HG02642 (cell line): ENCODE measurements around the gene SIGLEC1.

Experiments used
- ATAC-seq: cut with Tn5 transposase; IDR thresholded peaks from one replicate; pipeline ENCODE4 v1.9.1; 2021; ENCODE audit warnings: mild to moderate bottlenecking; ENCODE audit not compliant: unreplicated experiment, poor library complexity

Gene SIGLEC1

DNA sequence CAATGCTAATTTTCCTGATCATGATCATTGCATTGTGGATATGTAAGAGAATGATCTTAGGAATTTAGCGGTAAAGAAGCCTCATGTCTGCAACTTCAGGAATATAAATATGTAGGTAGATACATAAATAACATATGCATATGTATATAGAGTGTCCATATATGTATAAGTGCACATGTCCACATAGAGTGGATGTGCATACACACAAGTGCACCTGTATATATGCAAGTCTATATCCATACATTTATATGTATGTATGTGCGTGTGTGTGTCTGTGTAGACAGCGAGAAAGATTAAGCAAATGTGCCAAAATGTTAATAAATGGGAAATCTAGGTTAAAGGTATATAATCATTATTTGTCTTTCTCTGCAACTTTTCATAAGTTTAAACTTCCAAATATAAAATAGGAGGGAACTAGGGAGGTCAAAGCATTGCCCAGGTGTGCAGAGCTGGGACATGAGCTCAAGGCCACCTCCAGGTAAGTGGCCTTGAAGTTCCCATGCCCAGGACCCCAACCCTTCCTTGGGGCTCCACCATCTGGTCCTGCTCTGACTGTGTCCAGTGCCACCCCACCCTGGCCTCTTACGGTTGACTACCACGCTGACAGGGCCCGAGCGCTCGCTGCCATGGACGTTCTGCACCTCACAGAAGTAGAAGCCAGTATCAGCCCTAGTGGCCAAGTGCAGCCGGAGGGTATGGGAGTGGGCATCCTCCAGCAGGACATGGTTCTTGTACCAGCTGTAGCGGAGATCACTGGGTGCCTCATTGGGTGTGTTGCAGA lies 9.6 kb downstream of the SIGLEC1 start:
- no peak for ATAC-seq

DNA sequence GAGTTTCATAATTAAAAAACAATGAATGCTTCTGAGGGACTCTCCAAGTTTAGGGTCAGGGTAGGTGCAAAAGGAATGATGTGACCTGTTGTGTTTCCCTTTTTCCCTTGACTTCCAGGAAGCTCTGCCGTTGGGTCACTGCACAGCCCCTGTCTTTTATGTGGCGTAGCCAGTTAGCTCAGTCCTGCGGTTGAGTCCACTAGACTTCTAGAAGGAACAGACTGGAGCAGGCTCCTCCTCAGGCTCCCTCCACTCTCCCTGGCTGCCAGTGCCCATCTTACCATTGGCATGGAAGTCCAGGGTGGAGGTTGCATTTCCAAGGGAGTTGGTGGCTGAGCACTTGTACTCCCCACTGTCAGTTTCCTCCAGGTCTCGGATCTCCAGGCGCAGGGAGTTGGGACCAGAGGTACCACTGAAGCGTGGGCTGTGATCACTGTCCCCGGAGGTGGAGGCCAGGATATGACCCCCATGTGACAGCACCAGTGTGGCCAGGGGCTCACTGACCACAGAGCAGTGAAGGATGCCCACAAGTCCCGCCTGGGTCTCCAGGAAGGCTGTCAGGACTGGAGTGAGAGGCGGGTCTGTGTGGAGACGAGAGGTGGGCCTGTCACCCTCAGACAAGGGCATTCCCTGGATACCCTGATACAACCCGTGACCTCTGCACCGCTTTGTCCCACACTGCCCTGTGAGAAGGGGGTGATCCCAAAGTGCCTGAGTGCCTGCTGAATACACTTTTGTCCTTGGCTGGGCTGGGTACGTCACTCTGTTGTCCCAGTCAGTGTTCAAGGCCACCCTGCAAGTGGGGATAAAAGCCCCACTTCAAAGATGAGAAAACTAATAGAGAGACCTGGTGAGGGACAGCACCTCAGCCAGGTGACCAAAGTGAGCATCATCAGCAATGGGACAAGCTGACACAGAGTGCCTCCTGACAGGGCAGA lies 11.1 kb downstream of the SIGLEC1 start:
- no peak for ATAC-seq

DNA sequence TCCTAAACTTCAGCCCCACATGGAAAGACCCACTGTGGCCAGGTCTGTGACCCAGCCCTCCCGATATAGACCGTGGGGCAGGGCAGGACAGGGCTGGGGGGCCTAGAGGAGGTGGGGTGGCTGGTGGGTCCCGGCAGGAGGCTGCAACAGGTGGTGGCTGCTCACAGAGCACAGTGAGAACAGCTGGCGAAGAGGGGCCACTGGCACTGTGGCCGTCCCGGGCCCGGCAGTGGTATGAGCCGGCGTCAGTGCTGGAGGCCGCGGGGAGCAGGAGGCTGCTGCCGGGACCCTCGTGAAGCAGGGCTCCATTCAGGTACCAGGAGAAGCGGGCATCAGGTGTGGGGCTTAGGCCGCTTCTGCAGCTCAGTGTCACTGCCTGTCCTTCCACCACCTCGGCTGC lies 13.4 kb downstream of the SIGLEC1 start:
- no peak for ATAC-seq

DNA sequence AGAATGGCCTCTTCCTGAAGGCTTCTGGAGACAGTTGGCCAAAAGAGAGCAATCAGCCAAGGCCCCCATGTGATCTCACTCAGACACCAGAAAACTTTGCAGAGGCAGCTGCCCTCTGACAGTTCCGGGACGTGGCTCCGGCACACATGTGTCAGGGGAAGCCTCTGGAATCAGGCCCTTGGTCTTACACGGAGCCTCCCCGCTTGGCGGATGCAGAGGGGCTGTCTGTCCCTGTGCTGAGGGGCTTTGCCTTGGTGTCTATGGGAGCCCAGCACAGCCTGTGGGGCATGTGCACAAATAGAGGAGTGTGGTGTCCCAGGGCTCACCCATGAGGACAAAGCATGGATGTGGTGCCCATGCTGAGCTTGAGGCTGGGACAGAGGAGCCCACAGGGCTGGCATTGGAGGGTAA lies 13.8 kb downstream of the SIGLEC1 start:
- ATAC-seq: no peak

DNA sequence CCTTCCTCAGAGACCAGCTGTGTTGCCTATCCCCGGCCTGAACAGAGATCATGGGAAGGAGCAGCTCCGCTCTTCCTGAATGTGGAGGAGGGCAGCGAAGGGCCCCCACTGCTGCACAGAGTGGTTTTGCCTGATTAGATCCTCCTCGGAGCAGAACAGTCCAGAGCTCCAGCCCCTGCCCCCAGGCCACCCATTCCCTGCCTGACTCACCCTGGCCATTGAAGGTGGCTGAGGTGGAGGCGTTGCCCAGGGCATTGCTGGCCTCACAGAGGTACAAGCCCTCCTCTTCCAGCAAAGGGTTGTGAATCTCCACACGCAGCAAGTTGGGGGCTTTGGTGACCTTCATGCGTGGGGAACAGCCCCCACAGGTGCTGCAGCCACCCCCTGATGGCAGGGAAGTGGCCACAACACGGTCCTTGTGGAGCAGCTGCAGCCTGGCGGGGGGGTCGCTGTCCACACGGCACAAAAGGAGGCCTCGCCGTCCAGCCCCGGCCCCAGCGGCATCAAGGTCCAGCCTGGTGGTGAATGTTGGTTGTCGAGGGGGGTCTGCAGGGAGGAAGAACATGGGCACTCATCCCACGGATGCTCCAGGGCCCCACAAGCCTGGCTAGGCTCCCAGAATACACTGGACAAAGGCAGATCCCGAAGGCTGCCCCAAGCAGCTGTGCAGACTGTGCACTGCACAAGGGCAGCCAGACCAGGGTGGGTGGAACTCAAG lies 14.7 kb downstream of the SIGLEC1 start:
- no peak for ATAC-seq

DNA sequence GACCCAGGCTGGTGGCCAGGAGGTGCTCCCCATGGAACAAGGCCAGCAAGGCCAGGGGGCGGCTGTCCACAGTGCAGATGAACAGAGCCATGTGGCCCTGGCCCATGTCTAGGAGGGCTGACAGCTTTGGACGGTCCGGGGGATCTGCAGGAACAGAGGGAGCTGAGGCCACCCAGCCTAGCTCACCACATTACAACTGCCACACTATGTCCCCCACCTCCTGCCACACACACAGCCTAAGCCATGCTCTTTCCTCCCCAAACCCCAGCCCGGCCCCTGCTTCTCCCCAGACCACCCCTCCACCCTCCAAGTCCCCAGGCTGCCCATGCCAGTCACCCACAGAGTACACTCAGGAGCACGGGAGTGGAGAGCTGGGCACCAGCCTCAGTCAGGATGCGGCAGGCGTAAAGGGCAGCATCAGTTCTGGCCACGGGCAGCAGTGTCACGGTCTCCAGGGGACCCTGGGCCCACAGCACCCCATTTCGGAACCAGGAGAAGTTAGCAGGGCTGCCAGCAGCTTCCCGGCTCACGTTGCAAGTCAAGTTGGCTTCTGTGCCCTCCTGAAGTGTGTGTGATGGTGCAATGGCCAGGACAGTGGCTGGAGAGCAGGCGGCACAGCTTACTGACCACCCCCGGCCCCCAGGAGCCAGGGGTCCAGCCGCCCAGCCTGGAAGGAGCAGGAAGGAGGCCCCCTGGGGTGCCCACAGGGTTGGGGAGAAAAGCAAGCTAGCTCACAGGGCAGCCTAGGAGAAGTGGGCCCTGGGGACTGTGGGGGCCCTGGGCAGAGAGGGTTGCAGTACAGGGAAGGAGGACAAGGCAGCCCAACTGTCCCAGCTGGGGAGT lies 15.4 kb downstream of the SIGLEC1 start:
- ATAC-seq: no peak

DNA sequence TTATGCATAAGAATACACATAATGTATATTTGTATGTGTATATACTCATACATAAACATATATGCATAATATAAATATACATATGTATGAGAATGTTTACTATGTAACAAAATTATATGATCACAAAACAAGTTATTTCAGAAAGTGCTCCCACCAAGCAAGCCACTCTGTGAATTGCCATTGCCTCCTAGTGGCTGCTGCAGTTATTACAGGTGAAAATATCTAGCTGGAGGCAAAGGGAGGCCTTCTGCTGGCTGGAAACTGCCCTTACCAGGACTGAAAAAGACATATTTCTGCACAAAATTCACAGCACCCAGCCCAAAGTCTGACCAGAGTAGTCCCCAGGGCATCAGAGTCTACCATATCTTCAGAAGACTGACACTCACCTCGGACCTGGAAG lies 16.2 kb downstream of the SIGLEC1 start:
- ATAC-seq: no peak

DNA sequence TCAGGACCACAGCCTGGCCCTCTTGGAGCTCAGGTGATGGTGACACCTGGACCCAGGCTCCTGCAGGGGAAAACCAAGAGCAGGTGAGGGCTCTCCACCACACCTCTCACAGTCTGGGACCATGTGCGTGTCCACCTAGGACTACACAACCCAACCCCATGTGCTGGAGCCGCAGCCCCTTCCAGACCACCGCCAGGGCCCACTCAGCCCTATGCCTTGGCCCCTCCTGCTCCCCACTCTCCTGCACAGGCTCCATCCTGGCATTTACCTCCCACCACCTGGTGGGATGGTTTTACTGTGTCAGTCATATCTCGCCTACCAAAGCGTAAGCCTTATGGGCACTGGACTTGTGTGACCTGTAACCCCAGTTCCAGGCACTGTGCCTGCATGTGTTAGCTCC lies 17.5 kb downstream of the SIGLEC1 start:
- no peak for ATAC-seq

DNA sequence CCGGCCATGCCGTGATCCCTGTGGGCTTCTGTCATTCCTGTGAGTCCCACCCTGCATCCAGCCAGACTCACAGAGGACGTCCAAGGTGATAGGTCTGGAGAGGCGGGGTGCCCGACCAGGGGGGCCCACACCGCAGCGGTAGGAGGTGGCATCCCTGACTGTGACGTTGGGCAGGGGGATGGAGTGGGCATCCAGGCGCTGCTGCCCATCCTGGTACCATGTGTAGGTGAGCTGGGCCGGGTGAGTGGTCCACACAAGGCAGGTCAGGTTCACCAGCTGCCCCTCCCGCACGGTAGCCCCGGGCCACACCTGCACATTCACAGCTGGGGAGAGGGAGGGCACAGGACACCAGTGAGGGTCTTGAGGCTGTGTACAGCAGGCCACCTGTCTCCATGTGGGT lies 19.0 kb downstream of the SIGLEC1 start:
- no peak for ATAC-seq

DNA sequence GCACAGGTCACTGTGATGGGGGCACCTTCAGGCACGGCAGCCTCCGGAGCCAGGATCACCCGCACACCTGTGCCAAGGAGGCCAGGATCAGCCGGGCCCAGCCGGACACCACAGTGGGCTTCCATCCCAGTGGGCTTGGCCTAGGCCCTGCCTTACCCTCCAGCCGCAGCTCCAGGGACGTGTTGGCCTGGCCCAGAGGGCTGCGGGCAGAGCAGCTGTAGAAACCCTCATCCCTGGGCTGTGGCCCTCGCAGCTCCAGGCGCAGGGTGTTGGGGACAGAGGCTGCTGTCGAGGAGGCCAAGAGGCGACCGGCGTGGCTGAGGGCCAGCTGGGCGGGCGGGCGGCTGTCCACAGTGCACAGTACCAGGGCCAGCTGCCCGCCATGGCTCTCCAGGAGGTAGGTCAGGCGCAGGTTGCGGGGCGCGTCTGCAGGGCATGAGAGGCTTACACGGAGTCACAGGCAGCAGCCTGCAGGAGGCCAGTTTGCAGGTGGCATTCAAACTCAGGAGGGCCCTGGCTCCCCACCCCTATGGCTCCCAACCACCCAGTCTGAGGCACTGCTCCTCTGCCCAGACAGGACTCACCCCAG lies 19.6 kb downstream of the SIGLEC1 start:
- ATAC-seq: no peak

DNA sequence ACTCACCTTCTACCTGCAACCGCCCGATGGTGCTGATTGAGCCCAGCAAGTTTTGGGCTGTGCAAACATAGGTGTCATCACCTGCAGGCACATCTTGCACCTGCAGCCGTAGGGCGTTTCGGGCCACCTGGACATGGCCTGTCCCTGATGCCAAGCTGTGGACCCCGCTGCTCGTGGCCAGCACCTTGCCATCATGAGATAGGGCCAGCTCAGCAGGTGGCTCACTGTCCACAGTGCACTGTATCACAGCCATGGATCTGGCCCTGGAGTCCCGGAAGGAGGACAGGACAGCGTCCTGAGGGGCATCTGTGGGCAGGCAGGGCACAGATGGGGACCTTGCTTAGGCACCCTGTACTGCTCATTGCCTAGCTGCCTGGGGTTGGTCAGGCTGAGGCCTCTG lies 20.5 kb downstream of the SIGLEC1 start:
- ATAC-seq: no peak

DNA sequence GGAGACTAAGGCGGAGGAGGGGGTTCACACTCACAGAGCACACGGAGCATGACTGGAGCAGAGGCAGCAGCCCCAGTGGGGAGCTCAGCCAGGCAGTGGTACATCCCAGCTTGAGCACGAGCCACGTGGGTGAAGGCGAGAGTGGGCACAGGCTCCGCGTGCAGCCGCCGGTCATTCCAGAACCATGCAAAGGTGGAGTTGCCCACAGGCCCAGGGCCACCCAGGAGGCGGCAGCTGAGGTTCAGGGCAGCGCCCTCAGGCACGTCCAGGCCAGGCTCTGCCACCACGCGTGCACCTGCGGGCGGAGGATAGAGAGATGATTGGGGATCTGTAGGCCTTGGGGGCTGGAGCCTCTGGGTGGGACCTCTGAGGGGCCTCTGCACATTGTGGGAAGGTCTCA lies 21.1 kb downstream of the SIGLEC1 start:
- ATAC-seq: no peak

DNA sequence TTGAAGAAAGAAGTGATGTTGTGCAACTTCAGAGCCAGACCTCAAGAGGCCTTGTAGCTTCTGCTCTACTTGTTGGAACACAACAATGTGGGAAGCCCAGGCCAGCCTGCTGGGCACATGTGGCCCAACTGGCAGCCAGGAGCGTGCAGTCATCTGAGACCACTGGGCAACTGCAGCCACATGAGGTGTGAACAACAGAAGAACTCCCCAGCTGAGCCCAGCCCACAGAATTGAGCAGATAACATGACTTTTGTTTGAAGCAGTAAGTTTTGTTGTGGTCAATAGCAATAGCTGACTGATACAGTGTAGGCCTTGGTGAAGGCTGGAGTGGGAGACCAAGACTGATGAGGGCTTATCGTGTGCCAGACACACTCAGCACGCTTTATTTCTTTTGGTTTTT lies 22.0 kb downstream of the SIGLEC1 start:
- ATAC-seq: no peak

DNA sequence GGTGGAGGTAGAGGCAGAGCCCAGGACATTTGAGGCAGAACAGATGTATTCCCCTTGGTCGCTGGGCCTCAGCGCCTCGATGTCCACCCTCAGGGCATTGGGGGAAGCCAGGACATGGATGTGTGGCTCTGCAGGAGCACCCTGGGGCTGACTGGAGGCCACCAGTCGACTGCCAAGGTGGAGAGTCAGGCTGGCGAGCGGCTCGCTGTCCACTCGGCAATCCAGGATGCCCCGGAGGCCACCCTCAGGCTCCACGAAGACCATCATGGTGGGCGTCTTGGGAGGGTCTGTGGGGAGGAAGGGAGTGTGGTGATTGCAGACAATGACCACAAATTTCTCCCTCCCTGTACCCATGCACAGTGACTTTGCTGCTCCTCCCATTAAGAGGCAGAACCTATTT lies 22.4 kb downstream of the SIGLEC1 start:
- no peak for ATAC-seq

DNA sequence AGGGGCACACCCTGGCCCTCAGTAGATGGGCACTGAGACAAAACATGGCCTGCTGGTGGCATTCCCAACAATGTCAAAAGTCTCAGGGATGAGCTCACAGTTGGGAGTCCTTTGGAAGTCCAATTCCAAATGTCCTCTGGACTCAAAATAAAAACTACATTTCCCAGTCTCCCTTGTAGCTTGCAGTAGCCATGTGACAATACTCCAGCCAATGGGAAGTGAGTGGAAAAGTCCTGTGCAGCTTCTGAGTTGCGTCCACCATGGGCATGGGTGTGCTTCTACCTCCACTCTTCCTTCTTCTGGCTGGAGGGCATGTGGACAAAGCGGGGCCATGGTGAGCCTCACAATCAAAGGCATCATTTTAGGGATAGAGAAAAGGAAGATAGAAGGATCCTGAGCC lies 24.7 kb downstream of the SIGLEC1 start:
- no peak for ATAC-seq

DNA sequence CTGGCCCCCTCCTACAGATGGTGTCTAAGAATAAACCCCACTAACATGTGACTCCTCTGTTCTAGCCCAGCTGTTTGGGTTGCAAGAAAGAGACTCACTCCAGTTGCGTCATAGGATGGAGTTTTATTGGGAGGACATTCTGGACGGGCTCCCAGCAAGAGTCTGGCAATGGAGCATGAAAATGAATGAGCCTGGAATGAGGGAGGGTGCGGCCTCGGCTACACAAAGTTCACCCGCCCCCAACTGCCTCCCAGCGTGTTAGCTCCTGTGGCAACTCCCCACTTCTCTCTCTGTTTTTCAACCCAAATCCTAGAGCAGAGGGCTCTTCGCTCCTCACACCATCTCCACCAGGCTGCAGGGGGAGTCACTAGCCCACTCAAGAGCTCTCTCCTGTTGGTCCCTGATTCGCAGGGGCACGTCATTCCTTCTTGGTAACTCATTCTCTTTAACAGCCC lies 25.5 kb downstream of the SIGLEC1 start:
- no peak for ATAC-seq

DNA sequence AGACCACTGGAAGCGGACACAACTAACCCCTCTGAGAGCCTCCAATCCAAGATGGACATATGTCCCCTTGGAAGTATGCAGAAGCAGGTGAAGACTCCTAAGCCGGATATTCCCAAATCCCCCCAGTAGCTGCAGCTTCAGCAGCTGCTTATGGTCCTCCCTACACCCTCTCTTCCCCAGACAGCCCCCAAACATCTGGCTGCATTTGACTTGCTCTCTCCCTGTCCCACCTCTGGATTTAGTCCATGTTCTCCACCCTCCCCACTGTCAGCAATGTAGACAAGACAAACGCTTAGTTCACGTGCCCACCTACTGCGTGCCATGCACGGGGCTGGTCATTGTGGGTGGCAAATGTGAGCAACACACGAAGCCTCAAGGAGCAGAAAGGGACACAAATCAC lies 26.0 kb downstream of the SIGLEC1 start:
- no peak for ATAC-seq

DNA sequence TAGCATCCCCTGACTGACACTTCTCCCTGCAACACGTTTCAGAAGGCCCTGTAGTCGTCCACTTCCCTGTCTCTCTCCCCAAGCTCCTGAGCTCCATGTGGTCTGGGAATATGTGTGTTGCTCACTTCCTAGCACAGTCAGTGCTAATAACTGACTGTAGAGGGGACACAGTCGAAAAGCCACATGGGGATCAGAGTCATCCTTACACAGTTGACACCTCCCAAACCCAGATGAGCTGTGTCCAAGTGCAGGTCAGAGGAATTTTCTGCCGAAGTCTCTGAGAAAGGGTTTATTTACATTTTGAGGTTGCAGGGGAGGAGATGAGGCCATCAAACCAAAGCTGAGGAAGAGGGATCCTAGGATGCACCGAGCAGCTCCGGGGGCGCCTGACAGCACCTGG lies 27.1 kb downstream of the SIGLEC1 start:
- no peak for ATAC-seq

DNA sequence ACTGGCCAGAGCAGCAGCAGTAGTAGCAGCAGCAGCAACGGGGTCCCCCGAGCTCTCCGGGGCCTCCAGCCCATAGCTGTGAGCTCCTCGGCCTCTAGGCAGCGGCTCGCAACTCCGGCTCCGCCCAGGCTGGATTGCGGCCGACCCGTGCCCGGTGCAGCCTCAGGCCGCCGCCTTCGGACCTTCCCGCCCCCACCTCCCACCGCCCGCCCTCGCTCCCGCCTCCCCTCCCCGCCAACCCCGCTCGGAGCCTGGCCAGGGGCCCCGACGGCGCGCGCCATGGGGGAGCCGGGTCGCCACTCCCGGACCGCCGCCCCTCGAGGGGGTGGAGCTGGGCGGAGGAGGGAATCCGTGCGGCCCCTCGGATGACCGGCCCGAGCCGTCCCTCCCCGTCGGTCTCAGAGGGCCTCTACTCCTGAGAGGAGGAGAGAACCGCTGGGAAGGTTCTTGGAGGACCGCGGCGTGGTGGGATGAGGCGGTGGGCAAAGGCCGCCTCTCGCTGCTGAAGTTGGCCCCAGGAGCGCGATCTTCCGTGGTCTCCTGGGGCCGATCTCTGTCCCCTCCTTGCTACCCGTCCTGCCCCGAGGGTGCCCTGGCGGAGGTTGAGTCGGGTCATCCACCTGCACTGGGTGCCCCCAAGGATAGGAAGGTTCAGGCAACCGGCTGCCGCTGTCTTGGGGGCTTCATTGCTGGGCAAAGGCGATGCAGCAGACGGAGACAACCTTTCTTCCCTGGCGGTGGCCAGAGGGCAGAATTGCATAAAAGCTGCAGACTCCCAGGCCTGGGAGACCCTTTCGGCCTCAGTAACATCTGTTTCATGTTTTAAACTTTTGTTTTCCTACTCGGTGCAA lies 30.2 kb downstream of the SIGLEC1 start, which contains the start of gene ADAM33:
ADAM33 (minus strand) TSS at position 80 of the 851 bp plus-strand sequence; CDS start at position 74, 6 bp downstream.
- ATAC-seq: no peak
